Kidney epithelial cell (primary cell): ENCODE data around the gene ZNF521. TPM values are rescaled to one million over a fixed set of nuclear protein-coding genes. Genes with fewer than 3 reads are reported as not detected.

Experiments
- DNase-seq: peaks from one replicate; pipeline ENCODE4 v3.0.0-alpha.2; 2010; ENCODE audit warnings: low read depth
- H3K27me3 ChIP-seq: 2 replicates; pipeline ENCODE4 v1.6.0; 2011; ENCODE audit warnings: low read length; ENCODE audit not compliant: control insufficient read depth, insufficient read depth
- H3K36me3 ChIP-seq: 2 replicates; pipeline ENCODE4 v1.5.1; 2011; ENCODE audit warnings: low read length; ENCODE audit not compliant: control insufficient read depth, insufficient read depth
- H3K4me3 ChIP-seq: 2 replicates; pipeline ENCODE4 v1.5.1; 2011; ENCODE audit warnings: low read depth, mild to moderate bottlenecking, control low read depth, low read length
- total RNA-seq: library from RNA; depleted of rRNA; stranded (reverse); fragments of >200 nt; gene quantifications from 2 replicates; pipeline ENCODE4 v1.2.3, GENCODE V29; 2015
- TF ChIP-seq, protein P1 (sequence below): IDR thresholded peaks from 2 replicates; pipeline ENCODE4 v1.5.1; 2011; ENCODE audit warnings: mild to moderate bottlenecking, moderate library complexity, low read length, control low read depth, inconsistent platforms; ENCODE audit not compliant: insufficient read depth, poor library complexity, severe bottlenecking

ZNF521 gene
- total RNA-seq, 1 donor from 2014 or later: 6.0 TPM

DNA sequence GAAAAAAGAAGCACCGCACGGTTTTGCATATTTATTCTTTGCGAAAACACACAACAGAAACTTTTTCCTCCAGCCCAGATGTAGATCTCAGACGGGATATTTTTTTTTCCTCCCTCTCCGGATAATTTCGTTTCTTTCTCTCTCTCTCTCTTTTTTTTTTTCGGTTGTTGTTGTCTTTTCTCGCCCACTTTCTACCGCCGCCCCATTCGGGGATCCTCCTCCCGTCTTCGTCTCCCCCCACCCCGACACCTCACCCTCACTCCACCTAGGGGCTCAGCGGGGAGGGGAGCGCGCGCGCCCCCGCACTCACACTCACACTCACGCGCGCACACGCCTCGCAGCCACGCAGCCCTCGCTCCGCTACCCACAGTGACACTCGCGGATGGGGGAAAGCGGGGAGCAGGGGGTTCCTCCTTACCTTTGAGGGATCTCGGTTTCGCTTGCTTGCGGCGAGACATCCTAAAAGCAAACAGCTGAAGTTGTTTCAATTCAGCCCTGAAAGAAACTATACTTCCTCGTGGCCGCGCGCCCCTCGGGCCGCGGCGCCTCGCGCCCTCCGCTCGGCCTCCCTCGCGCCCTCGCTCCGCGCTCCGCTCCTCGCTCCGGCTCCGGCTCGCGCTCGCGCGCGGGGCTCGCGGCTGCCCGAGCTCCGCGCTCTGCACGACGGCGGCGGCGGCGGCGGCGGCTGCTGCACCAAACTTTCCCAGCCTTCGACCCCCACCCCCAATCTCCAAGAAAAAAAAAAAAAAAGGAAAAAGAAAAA lies 1.3 kb downstream of the ZNF521 start:
- TF ChIP-seq, protein P1, sequence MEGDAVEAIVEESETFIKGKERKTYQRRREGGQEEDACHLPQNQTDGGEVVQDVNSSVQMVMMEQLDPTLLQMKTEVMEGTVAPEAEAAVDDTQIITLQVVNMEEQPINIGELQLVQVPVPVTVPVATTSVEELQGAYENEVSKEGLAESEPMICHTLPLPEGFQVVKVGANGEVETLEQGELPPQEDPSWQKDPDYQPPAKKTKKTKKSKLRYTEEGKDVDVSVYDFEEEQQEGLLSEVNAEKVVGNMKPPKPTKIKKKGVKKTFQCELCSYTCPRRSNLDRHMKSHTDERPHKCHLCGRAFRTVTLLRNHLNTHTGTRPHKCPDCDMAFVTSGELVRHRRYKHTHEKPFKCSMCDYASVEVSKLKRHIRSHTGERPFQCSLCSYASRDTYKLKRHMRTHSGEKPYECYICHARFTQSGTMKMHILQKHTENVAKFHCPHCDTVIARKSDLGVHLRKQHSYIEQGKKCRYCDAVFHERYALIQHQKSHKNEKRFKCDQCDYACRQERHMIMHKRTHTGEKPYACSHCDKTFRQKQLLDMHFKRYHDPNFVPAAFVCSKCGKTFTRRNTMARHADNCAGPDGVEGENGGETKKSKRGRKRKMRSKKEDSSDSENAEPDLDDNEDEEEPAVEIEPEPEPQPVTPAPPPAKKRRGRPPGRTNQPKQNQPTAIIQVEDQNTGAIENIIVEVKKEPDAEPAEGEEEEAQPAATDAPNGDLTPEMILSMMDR: no peak
- Histone ChIP-seq H3K36me3 (no peaks in the 10 kb centered on the region), H3K27me3 (peaks cover 4% of the 10 kb centered on the region), H3K4me3 (peak overlapping the region; percentile 76)
- DNase-seq: no peak

DNA sequence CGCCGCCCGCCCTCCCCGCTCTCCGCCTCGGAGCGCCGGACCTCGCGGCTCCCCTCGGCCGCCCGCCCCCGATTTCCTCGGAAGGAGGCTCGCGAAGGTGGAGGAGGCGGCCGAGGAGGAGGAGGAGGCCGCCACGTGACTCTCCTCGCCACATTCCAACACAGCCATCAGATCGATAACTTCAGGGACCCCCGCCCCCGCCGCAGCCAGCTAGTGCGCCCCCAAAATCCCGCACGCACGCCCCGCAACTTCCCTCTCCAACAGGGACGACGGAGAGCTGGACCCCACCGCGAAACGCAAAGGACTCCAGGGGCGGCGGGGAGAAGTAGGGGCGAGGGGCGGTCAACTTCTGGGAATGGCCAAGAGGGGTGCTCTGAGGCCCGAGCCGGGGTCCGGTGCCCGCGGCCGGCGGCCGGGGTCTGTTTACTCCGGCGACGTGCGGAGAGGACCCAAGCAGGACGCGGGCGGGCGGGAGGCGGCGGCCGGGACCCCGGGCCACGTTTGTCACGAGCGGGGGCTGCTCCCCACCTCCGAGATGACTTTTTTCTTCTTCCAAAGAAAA lies 2.0 kb downstream of the ZNF521 start:
- Histone ChIP-seq H3K36me3 (no peaks in the 10 kb centered on the region), H3K27me3 (peaks cover 4% of the 10 kb centered on the region), H3K4me3 (peak overlapping the region; percentile 76)
- TF ChIP-seq, protein P1: no peak
- no peak for DNase-seq

DNA sequence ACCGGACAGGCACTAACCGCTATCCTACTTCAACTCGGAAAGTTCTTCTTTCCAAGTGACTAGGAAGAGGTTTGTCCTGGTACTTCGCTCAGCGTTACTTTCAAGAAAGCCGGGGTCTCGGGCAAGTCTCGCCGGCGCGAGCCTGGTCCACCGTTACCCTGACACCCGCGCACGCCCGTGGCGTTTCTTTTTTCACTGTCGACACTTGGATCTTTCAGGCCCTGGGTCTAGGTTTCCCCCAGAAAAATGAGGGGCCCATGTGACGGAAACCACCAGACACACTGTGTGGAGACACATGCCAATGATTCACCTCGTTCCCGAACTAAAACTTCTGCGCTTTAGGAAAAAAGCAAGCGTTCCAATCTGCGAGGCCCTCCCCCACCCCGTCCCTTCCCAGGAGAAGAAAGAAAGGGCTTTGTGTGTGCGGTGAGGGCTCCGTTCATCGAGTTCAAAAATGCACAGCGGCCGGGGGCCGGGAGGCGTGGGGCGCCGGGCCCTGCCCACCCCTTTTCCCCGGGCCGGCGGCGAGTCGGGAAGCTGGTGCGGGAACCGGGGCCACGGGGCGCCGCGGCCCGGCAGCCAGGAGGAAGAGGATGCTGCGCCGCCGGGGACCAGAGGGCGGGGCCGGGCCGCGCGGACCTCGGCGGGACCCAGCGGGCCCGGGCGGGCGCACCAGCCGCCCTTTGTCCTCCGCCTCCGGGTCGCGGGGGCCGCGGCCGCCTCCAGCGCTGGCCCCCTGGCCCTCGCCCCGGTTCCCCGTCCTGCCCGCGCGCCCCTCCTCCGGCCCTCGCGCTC lies 2.6 kb downstream of the ZNF521 start:
- peaks cover 4% of the 10 kb centered on the region for H3K27me3 ChIP-seq
- TF ChIP-seq, protein P1: no peak
- H3K36me3 ChIP-seq: no peaks in the 10 kb centered on the region
- no peak for DNase-seq
- H3K4me3 ChIP-seq: peak overlapping the region; percentile 76

DNA sequence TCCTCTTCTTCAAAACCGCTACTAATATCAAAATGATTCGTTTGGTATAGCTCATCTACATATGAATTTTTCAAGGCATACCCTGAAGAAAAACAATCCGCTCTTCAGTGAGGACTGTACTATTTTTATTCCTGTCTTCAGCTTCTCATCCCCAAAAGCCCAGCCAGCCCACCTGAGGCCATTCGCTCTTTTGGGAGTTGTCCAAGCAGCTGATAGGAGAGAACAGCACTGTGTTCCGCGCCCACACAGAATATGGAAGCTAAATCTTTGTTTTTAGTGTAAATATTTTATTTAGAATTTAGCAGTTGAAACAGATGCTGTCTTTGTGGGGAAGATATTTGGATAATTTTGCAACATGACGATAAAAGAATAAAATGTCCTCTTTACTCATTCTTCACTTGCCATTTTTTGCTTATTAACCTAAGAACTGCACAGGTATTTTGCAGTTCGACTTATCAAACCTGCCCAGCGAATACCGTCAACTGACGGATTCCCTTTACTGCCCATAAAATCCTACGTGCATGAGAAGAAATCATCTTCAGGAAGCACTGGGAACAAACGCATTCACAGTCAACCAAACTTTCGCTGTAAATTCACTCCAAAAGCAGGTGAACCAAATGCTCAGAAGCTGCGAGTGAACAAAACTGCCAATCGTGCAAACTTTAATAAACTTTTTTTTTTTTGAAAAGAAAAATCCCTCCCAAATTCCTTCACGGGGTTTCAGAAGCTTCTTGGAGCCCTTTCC lies 3.4 kb downstream of the ZNF521 start:
- TF ChIP-seq, protein P1: no peak
- peak overlapping the region; percentile 76 for H3K4me3 ChIP-seq
- DNase-seq: no peak
- H3K27me3 ChIP-seq: peaks cover 4% of the 10 kb centered on the region
- H3K36me3 ChIP-seq: no peaks in the 10 kb centered on the region

DNA sequence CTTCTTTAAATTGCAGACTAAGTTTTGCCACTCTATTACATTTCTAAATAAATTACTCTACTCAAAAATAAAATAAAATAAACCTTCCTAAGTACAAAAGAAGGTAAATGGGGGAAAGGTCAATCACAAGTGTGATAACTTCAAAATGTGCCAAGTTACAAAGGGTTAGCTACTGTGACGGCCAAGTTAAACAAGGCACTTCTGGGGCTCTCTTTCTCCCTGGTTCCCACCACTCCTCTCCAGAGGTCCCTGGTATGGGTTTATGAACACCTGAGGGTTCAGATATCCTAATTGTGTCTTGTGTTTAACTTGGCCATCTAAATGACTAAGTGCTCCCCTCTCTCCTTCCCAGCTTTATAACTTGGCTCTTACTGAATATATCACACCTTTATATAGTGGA lies 5.4 kb downstream of the ZNF521 start:
- Histone ChIP-seq H3K27me3 (peaks cover 4% of the 10 kb centered on the region), H3K4me3 (no peak overlapping the region), H3K36me3 (no peaks in the 10 kb centered on the region)
- no peak for DNase-seq
- TF ChIP-seq, protein P1: no peak
